DMS114 treated with DMSO at 0.1 percent for 48 hours (cell line): ENCODE data around the gene ZFP30.
"Not testable (repeated sequence)": the region's sequence is repeated elsewhere in the genome, so short reads cannot be mapped to it uniquely, and the experiment has no call there.

Experiments used
- DNase-seq: peaks from one replicate; lab custom pipeline; 2025; ENCODE audit not compliant: unreplicated experiment; lab: John Stamatoyannopoulos, UW

ZFP30 gene

DNA sequence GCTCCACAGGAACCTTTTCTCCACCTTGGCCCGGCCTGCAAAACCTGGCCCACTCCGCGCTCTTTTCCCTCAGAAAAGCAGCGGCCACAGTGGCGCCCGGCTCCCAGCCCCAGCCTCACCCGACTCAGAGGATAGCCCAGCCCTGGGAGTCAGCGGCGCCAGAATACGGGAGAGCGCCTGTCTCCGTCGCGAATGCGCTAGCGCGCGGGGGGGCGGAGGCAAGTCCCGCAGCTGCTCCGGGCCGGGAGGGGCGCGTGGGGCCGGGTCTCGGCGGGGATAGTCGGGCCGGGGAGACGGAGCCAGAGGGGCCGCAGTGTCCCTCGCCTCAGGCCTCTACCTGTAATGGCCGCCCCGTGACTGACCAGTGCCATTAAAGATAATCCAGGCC, at the start of gene ZFP30:
Gene ZFP30, minus strand, starts transcription at position 165 of the 388 bp plus-strand sequence. CDS start 7,643 bp downstream, outside the sequence.
- peak; percentile 76 for DNase-seq

DNA sequence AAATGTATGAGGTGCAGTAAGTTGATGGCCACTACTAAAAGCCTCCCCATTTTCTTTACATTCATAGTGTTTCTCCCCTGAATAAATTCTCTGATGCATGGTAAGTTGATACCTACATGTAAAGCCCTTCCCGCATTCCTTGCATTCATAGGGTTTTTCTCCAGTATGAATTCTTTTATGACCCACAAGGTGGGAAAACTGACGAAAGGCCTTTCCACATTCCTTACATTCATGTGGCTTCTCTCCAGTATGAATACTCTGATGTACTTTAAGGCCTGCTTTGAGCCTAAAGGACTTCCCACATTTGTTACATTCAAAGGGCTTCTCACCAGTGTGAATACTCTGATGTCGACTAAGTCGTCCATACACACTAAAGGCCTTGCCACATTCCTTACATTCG, 43.8 kb upstream of the ZFP30 start:
- DNase-seq: no peak

DNA sequence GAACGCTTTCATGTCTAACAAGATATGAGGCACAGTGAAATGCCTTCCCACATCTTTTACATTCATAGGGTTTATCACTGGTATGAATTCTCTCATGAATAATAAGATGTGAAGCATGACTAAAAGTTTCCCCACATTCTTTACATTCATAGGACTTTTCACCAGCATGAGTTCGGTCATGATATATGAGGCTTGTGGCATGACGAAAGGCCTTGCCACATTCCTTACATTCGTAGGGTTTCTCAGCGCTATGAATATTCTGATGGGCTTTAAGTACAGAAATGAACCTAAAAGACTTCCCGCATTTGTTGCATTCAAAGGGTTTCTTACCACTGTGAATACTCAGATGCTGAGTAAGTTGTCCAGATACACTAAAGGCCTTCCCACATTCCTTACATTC, 43.0 kb upstream of the ZFP30 start:
- no peak for DNase-seq

DNA sequence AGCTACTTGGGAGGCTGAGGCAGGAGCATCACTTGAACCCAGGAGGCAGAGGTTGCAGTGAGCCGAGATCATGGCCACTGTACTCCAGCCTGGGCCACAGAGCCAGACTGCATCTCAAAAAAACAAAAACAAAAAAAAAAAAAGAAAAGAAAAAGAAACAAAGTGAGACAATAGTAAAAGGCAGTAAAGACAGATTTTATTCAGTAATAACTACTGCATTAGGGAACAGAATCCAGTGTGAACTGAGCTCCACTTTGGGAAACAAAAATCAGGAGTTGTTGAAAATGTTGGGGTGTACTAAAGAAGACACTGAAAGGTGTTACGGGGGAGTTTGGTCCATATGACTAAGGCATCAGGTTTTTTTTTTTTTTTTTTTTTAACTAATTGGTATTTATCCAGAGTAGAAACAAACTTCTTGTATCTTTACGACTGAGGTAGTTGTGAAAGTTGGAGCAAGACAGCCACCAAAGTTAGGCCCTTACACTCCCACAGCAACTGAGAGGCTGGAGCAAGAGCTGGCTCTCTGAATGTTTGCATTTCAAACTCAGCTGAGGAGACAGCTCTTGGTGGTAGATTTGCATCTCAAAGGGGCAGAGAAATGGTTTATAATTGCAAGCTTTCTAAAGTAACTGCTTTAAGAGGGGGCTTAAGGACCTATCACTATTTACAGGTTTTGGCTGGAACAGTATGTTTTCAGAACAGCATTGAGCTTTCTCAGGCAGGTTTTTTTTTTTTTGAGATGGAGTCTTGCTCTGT, 40.1 kb upstream of the ZFP30 start:
- DNase-seq: no peak

DNA sequence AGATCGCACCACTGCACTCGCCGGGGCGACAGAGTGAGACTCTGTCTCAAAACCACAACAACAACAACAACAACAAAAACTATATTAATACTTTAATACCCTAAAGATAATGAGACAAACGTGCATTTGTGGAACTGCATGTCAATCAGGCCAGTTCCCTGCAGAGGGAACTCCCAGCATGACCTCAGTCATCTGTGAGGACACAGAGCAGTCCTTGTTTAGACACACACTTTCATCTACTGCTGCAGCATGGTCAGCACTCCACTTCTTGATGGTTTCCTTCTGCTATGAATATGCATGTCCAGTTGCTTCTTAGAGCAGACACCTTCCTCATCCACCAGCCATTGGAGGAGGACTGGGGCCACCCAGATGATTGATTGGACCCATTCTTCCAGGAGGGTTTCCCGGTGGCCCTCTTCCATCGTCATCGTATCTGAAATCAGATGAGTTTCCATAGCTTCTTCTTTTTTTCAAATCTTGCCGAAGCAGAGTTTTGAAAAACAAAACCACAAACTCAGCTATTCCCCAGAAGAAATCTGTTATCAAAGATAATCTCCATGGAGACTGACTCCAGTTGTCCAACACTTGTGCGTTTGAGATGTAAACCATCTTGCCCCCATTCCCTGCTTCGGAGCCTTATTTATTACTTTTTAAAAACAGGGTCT, 37.8 kb upstream of the ZFP30 start:
- DNase-seq: no peak

DNA sequence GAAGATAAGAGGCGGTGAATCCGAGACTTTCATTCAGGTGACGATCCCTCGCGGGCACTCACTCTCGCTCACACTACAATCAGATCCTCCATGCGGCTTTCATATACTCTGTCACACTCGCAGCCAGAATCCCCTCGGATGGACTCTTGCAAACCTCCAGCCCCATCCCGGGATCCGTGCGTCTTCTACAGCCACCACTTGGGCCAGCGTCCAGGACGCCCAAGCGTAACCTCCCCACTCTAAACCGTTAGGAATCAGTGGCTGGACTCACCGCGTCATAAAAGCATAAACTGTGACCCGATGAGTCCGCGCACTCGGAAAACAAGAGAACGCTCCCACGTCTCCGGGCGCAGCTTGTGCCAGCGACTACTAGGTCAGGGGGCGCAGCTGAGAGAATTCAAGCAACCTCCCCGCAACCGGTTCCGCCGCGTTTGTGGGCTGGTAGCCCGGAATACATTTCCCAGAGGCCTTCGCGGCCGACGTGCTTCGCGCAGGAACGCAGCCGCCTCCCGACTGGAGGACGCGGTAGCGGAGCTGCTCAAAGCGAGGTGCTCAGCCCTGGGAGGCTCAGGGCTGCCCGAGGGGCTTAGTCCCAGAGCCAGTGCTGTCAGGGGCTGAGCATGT, 36.7 kb upstream of the ZFP30 start:
- peak; percentile 90 for DNase-seq

DNA sequence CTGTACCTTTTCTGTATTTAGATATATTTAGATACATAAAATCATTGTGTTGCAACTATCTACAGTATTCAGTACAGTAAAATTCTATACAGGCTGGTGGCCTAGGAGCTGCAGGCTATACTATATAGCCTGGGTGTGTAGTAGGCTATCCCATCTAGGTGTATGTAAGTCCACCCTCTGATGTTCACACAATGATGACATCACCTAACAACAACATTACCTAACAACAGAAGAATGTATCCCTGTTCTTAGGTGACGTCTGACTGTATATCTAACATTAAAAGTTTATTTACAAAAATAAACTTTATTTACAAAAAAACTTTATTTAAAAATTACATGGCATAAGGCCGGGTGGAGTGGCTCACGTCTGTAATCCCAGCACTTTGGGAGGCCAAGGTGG, 28.3 kb upstream of the ZFP30 start:
- DNase-seq: no peak

DNA sequence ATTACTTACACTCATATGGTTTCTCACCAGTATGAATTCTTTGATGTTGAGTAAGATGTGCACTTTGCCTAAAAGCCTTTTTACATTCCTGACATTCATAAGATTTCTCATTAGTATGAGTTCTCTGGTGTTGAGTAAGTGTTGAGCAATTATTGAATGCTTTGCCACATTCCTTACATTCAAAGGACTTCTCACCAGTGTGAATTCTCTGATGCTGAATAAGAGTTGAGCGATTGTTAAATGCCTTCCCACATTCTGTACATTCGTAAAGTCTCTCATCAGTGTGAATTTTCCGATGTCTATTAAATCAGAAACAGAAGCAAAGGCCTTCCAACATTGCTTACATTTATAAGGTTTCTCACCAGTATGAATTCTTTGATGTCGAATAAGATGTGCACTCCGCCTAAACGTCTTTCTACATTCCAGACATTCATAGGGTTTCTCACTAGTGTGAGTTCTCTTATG, 14.2 kb upstream of the ZFP30 start:
- no peak for DNase-seq

DNA sequence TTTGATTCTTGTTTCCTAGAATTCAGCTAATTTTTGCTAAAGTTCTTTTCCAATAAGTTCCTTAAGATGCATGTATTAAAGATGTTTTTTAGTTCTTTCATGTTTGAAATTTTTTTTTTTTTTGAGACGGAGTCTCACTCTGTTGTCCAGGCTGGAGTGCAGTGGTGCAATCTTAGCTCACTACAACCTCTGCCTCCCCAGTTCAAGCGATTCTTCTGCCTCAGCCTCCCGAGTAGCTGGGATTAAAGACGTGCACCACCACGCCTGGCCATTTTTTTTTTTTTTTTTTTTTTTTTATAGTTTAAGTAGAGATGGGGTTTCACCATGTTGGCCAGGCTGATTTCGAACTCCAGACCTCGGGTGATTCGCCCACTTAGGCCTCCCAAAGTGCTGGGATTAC, 1.9 kb upstream of the ZFP30 start:
- not testable (repeated sequence) for DNase-seq

DNA sequence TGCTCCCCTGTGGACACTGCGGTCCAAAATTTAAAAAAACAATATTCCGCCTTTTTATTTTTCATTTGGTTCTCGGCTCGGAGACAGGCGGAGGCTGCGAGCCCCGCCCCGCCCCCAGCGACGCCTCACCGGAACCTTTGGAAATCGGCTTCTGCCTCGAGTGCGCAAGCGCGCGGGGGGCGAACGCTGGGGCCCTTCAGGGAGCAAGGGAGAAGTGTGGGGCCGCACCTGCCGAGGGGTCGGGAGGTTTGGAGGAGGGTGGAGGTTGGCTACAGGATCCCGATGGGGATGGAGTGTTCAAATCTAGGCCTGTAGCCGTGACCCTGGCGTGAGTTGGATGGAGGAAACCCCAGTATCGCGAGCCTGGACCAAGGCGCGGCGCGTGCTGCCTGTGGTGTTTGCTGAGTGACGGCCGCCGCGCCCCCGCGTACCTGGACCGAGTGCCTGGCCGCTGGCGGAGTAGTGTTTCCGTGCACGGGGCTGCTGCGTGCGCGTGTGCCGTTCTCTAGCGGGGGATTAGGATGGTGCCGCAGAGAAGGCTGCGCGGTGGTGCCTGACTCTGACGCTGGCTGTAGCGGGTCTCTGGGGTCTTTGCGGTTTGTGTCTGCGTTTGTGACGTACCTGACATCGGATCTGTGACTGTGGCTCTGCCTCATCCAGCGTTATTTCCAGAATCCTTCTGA, 565 bp upstream of the ZFP30 start:
- DNase-seq: peak; percentile 86

DNA sequence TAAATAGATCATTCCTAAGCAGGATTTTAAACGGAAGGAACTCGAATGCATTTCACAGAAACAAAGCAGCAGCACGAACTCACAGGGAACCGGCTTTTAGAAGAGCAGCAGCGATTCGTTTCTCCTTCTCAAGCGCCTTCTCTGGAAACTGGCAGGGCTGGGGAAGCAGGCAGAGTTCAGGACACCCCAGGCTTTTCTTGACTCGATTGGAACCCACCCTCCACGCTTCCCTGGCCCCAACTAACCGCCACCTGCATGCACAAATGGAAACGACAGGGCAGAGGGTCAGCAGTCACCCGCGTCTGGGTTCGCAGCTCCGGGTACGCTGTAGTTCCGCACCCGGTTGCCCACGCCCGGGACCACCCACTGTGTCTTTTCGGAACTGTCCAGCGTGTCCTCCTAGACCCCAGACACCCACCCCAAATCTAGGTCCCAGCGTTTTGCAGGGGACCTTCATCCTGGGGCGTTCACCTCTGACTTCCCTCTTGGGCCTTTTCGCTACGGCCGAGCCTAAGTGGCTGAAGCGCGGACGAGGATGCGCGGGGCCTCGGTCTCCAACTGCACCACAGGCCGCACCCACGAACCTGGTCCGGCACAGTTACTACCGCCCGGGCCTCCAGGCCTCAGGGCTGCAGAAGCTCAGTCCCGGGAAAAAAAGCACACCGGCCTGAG, 500 bp downstream of the ZFP30 start:
- no peak for DNase-seq

DNA sequence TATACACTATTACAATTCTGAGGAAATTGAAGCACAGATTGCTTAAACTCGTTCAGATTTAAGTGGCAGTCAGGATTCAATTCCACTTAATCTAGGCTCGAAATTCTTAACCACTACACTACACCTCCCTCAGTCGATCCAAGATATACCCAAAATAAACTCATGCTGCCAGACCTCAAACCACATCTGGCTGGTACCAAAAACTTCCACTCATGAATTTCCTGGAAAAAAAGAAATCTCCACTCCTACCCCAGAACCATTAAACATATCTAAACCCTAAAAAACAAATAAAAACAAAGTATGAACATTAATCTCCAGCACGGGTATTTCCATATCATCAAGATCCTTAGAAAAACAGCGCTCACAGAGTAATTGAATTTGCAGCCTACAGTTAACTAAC, 1.1 kb downstream of the ZFP30 start:
- peak; percentile 36 for DNase-seq

DNA sequence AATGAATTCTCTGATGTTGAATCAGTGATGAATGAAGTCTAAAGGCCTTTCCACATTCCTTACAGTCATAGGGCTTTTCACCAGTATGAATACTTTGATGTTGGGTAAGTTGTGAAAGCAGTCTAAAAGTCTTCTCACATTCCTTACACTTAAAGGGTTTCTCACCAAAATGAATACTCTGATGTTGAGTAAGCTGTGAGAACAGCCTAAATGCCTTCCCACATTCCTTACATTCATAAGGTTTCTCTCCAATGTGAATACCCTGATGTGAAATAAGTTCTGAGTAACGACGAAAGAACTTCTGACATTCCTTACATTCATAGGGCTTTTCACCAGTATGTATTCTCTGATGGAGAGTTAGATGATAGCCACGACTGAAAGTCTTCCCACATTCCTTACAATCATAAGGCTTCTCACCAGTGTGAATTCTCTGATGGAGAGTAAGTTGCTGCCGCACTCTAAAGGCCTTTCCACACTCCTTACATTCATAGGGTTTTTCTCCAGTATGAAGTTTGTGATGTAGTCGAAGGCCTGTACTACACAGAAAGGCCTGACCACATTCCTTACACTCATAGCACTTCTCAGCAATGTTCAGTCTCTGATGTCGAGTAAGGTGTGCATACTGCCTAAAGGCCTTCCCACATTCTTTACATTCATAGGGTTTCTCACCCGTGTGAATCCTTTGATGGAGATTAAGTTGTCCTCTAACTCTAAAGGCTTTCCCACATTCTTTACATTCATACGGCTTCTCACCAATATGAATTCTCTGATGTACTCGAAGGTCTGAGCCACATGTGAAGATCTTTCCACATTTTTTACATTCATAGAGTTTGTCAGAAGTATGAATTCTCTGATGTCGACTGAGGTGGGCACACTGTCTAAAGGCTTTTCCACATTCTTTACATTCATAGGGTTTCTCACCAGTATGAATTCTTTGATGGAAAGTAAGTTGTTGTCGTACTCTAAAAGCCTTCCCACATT, 19.9 kb downstream of the ZFP30 start:
- DNase-seq: no peak

DNA sequence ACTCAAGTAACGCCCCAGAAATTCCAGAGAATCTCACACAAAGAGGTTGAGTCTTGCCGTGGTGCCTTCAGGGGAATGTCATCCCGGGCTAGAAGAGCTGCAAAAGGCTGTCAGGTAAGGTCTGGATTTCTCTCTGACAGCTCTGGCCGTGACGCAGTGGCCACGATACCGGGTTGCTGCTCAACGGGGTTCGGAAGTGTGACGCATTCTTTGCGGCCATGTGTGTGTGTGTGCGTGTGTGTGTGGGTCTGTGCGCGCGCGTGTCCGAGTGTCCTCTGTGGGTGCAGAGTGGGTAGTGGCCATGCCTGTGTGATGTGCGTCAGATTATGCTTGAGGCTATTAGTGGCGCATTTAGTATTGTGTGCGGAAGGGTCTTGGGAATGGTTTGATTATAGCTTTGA, 60.3 kb downstream of the ZFP30 start:
- DNase-seq: no peak

DNA sequence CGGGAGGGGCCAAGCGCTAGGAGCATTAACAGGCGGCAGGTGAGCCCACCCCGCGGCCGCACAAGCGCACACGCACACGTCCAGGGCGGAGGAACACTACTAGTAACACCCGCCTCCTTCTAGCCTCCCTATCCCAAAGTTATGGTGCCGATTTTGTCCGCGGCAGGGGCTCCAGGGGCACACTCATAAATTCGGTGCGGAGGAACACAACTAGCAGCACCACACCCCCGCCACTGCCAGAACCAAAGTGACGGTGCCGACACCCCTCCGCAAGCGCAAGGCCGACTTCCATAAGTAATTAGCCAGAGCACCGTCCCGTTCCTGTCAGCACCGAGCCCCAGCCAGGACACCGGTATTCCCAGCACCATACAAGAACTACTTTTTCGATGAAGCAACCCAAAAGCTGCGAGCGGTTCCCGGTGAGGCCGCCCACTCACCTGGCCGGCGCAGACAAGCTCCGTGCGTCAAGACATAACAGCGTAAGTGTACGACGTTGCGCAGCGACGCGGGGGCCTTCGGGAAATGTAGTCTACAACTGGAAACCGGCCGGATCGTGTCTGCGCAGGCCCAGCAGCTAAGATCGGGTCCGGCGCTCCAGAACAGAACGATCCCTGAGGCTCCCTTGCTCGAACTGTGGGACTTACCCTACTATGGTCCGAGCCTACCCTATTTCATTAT, 60.8 kb downstream of the ZFP30 start, which contains the start of the genes ZNF540 and ZNF571:
Gene ZNF540, plus strand, starts transcription at position 573 of the 678 bp plus-strand sequence. CDS start 3,572 bp downstream, outside the sequence.
Gene ZNF571, minus strand, starts transcription at position 489 of the 678 bp plus-strand sequence. CDS start 8,116 bp downstream, outside the sequence.
- peak; percentile 91 for DNase-seq

DNA sequence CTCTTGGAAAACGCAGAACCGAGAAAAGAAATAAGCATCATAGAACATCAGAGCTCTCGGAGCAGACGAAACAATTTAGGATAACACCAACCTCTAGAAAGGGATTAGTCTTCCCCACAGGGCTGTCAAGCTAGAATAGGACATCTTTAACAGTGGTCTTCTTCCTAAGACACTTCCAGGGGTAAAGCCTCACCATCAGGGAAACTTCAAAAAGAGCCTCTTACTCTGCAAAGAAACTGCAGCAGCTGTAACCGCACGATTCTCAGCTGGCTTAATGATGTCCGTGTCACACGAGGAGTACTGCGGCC, 61.3 kb downstream of the ZFP30 start:
- DNase-seq: peak; percentile 34

DNA sequence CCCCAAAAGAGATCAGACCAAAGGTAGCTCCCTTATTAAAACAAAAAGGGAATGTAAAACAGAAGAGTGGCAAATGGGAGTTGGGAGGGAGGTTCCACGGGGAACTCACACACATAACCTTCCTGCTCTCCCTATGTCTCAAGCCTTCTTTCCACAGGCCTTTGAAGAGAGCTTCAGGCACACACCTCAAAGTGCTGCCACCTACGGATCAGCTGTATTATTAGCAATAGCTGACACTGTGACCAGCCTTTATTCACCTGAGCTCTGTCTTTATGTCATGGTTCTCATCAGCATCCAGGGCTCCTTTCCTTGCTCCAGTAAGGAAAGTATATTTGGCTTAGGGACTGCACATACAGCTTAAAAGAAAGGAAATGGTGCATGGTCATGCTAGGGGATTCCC, 71.9 kb downstream of the ZFP30 start:
- no peak for DNase-seq

DNA sequence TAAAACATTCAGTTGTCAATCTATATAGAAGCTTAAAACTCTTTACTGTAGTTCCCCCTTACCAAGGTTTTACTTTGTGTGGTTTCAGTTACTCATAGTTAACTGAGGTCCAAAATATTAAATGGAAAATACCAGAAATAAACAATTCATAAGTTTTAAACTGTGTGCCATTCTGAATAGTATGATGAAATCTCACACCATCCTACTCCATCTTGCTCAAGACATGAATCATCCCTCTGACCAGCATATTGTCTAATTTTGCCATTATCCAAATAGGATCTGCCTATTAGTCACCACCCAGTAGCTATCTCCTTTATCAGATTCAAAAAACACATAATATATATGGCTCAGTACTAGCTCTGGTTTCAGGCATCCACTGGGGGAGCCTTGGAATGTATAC, 83.1 kb downstream of the ZFP30 start:
- no peak for DNase-seq

DNA sequence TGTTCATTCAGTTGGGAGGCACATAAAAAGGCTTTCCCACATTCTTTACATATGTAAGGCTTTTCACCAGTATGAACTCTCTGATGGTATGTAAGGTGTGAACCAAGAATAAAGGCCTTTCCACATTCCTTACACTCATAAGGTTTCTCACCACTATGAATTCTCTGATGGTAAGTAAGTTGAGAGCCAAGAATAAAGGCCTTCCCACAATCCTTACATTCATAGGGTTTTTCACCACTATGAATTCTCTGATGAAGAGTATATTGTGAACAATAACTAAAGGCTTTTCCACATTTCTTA, 89.9 kb downstream of the ZFP30 start:
- DNase-seq: no peak
